ENCODE results near the gene MLLT3.

DNA sequence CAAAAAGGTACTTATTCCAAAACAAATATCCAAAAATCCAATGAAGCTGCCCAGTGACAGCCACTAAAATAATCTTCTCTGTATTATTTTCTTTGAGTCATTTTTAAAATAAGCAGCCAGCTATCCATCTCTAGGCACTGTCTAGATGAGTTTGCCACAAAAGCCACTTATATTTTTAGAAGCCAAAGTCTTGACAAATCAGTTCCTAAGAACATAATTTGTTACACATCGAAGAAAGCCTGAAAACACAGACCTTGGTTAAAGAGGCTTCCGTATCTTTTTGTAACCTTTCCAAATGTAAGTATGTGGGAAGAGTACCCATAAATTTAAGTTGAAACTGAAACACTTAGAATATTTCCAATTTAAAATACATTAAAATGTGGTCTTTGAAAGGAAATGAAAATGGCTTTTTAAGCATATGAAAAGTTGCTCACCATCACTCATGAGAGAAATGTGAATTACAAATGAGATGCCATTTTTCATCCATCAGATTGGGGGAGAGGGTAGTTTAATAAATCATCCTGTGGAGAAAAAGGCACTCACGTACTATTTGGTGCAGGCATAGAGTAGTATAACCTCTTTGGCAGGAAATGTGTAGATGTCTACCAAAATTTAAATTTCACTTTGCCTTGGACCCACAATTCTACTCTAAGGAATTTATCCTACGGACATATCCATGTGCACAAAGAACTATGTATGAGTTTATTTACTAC lies 180.4 kb downstream of the MLLT3 start:
- TF ChIP-seq POLR2AphosphoS5 (IDR thresholded peaks at IDR 0.05; ENCODE audit: insufficient read depth in 1 of 2, low read depth in 1 of 2) (no peak), POLR2A (IDR thresholded peaks at IDR 0.05) (no peak)

All from vagina (tissue), 2 donors.